PC-3 (cell line): ENCODE results near the gene CCDC185. TPM values are rescaled to one million over a fixed set of nuclear protein-coding genes. Genes with fewer than 3 reads are reported as not detected.

Experiments used
- ATAC-seq: fragments of 200-7000 bp; cut with Tn5 transposase; 2 replicates; pipeline ENCODE4 v1.9.1; 2020; ENCODE audit warnings: mild to moderate bottlenecking, moderate library complexity
- BruUV-seq: library from RNA; stranded (reverse); fragments of 400-500 nt; replicated peaks from 2 replicates; lab custom pipeline; 2021; lab: Mats Ljungman, UMichigan
- CTCF ChIA-PET: fragments of 300-600 bp; sonication (Branson Sonifier 250); formaldehyde crosslinking; loops from one replicate; lab custom pipeline; 2022; ENCODE audit warnings: antibody characterized with exemption; lab: Charles Lee
- POLR2A ChIA-PET: fragments of 300-600 bp; sonication (Branson Sonifier 250); formaldehyde crosslinking; loops from one replicate; lab custom pipeline; 2022; ENCODE audit warnings: antibody characterized with exemption; ENCODE audit not compliant: unreplicated experiment; lab: Charles Lee
- DNase-seq: peaks from one replicate; pipeline ENCODE4 v3.0.0-alpha.2; 2015
- H2AFZ ChIP-seq: fragments of 300-600 bp; sonication (generic); 2 replicates; pipeline ENCODE4 v1.6.0; 2016; ENCODE audit warnings: antibody characterized with exemption, low read length
- H3F3A ChIP-seq: fragments of 300-600 bp; sonication (generic); one replicate; pipeline ENCODE4 v1.6.0; 2017; ENCODE audit warnings: antibody characterized with exemption, low read length, control low read depth, mild to moderate bottlenecking; ENCODE audit not compliant: unreplicated experiment
- H3K27ac ChIP-seq: fragments of 300-600 bp; sonication (generic); 2 replicates; pipeline ENCODE4 v1.5.1; 2016; ENCODE audit warnings: mild to moderate bottlenecking, low read length
- H3K27me3 ChIP-seq: fragments of 300-600 bp; sonication (generic); 2 replicates; pipeline ENCODE4 v1.6.1; 2016; ENCODE audit warnings: low read length, mixed read lengths
- H3K36me3 ChIP-seq: fragments of 300-600 bp; sonication (generic); 2 replicates; pipeline ENCODE4 v1.6.1; 2016; ENCODE audit warnings: low read depth, mixed run types, low read length, mixed read lengths
- H3K4me1 ChIP-seq: fragments of 300-600 bp; sonication (generic); 2 replicates; pipeline ENCODE4 v1.5.1; 2016; ENCODE audit warnings: low read length; ENCODE audit not compliant: insufficient read depth
- H3K4me2 ChIP-seq: fragments of 300-600 bp; sonication (generic); 2 replicates; pipeline ENCODE4 v1.6.0; 2016; ENCODE audit warnings: low read length
- H3K4me3 ChIP-seq: fragments of 300-600 bp; sonication (generic); 2 replicates; pipeline ENCODE4 v1.5.1; 2016; ENCODE audit warnings: mild to moderate bottlenecking, low read length, mixed read lengths
- H3K79me2 ChIP-seq: fragments of 300-600 bp; sonication (generic); 2 replicates; pipeline ENCODE4 v1.6.1; 2017; ENCODE audit warnings: low read length, mixed read lengths
- H3K9ac ChIP-seq: fragments of 300-600 bp; sonication (generic); 2 replicates; pipeline ENCODE4 v1.6.0; 2016; ENCODE audit warnings: mild to moderate bottlenecking, low read length
- H3K9me2 ChIP-seq: fragments of 300-600 bp; sonication (generic); replicated peaks from 2 replicates; pipeline ENCODE4 v1.6.1; 2016; ENCODE audit warnings: mixed run types, low read length, mixed read lengths
- H3K9me3 ChIP-seq: fragments of 300-600 bp; sonication (generic); 2 replicates; pipeline ENCODE4 v1.6.1; 2016; ENCODE audit warnings: low read length, mixed read lengths
- H4K20me1 ChIP-seq: fragments of 300-600 bp; sonication (generic); 2 replicates; pipeline ENCODE4 v1.6.1; 2016; ENCODE audit warnings: low read length, mixed read lengths
- EZH2 ChIP-seq: fragments of 300-600 bp; sonication (generic); IDR thresholded peaks from one replicate; pipeline ENCODE4 v1.6.1; 2017; ENCODE audit warnings: antibody characterized with exemption, mild to moderate bottlenecking, low read length; ENCODE audit not compliant: unreplicated experiment
- EZH2phosphoT487 ChIP-seq: fragments of 300-600 bp; sonication (generic); IDR thresholded peaks from 2 replicates; pipeline ENCODE4 v1.6.1; 2018; ENCODE audit warnings: mild to moderate bottlenecking, antibody characterized with exemption, low read length, borderline replicate concordance
- intact Hi-C: fragments of 100-400 bp; cut with micrococcal nuclease; formaldehyde crosslinking; loops from 2 replicates; pipeline ENCODE4 v1.9.0; 2023
- total RNA-seq: library from RNA; depleted of rRNA; stranded (reverse); fragments of >200 nt; gene quantifications from 2 replicates; pipeline ENCODE4 v1.2.3, GENCODE V29; 2014
- TF ChIP-seq, protein P1 (sequence below): fragments of 300-600 bp; sonication (generic); conservative IDR thresholded peaks from 2 replicates; pipeline ENCODE4 v1.5.1; 2017; ENCODE audit warnings: antibody characterized with exemption, low read depth, mild to moderate bottlenecking, low read length

CCDC185 gene
- total RNA-seq, 1 experiment from 2014 or later: not detected

DNA sequence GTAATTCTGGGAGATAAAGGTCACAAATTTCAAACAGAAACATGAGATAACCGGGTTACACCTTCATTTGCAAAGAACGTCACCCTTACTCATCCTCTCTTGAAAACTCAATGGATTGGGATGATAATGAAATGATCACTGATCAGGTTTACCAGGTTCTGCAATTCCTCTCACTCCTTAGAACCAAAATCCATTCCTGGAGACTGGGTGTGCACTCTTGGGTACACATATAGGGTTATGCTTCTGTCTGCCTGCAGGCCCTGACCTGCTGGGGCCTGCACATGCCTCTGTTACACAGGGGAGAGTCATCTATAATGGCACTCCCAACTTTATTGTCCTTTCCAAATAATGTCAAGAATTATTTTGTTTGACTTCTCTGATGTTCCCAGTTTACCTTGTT is 37.5 kb upstream of the CCDC185 start:
- Histone ChIP-seq H3K9ac (no peak overlapping the region), H3K4me3 (no peak overlapping the region), H3K36me3 (no peaks in the 10 kb centered on the region), H3K79me2 (no peaks in the 10 kb centered on the region), H3K9me3 (no peaks in the 10 kb centered on the region), H2AFZ (no peak overlapping the region), H3K27me3 (peaks cover 92% of the 10 kb centered on the region), H3K4me1 (no peaks in the 10 kb centered on the region), H4K20me1 (no peaks in the 10 kb centered on the region), H3K9me2 (no peaks in the 10 kb centered on the region), H3F3A (no peaks in the 10 kb centered on the region), H3K27ac (no peak overlapping the region), H3K4me2 (no peak overlapping the region)
- BruUV-seq: no TSS peak
- DNase-seq (no peak), ATAC-seq (no peak)
- intact Hi-C loops: no loop called here
- ChIA-PET POLR2A (no interaction called here), CTCF (no interaction called here)
- TF ChIP-seq EZH2 (no peak), EZH2phosphoT487 (no peak)
- TF ChIP-seq, protein P1, sequence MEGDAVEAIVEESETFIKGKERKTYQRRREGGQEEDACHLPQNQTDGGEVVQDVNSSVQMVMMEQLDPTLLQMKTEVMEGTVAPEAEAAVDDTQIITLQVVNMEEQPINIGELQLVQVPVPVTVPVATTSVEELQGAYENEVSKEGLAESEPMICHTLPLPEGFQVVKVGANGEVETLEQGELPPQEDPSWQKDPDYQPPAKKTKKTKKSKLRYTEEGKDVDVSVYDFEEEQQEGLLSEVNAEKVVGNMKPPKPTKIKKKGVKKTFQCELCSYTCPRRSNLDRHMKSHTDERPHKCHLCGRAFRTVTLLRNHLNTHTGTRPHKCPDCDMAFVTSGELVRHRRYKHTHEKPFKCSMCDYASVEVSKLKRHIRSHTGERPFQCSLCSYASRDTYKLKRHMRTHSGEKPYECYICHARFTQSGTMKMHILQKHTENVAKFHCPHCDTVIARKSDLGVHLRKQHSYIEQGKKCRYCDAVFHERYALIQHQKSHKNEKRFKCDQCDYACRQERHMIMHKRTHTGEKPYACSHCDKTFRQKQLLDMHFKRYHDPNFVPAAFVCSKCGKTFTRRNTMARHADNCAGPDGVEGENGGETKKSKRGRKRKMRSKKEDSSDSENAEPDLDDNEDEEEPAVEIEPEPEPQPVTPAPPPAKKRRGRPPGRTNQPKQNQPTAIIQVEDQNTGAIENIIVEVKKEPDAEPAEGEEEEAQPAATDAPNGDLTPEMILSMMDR: no peak

DNA sequence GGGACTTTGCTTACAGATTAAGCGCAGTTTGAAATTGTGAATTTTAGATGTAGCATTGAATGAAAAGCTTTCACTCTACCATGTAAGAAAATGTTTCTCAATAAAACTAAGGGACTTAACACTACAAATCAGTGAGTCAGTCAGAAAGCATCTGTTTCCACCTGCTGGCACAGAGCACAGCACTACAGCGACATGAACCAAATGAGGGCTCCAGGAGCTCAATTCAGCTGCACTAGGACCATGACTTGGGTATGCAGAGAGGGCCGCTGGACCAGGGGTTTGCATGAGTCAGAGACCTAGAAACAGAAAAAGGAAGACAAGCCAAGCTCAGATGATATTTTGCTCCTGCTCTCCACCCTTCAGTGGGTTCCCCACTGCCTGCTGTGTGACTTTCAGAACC is 34.4 kb upstream of the CCDC185 start:
- intact Hi-C loops: loop anchor here (2.0 kb wide), 1 partner anchor 226 kb away; no protein-coding TSS in a partner anchor
- TF ChIP-seq, protein P1: no peak
- TF ChIP-seq EZH2: no peak
- DNase-seq: peak; percentile 52

DNA sequence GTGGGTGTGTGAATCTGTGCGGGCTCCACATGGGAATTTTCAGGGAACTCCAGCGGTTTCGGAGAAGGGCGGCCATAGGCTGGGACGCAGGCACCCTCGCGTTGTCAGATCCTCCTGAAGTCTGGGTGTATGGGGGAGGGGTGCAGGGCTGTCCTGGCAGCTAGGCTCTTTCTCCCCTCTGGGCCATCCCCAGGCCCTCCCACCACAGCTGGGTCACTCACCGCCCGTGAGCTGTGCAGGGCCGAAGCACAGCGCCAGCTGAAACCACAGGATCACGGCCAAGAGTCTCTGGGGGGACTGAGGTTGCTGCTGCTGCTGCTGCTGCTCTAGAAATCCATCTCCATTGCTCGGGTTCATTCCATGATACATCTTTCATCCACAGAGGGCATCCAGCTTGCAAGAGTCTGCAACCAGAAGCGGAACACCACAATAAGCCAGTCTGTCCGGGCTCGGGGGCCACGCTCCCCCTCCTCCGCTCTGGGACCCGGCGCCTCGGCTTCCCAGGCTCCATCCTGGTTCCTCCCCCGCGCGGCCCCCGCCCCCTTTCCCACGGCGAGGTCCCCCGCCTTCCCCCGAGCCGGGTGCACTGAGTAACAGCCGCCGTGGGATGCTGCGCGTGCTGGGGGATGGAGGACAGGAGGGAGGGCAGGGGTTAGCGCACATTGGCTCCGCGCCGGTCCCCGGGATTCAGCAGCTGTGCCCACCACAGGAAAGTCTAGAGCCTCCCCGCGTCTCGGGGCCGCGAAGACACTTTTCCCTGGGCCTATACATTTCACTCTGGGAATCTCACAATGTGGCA is 30.0 kb upstream of the CCDC185 start:
- peak overlapping the region; percentile 72 for H2AFZ ChIP-seq
- intact Hi-C loops: no loop called here
- no peak for DNase-seq

More for the DNA sequence above, 34.4 kb upstream of the CCDC185 start:
- ATAC-seq: peak; percentile 35; the same call in 1 of the 2 replicates
- Histone ChIP-seq H3K4me3 (no peak overlapping the region), H3K4me2 (no peak overlapping the region), H3K4me1 (peaks cover 9% of the 10 kb centered on the region), H3K9ac (no peak overlapping the region), H4K20me1 (no peaks in the 10 kb centered on the region), H3F3A (no peaks in the 10 kb centered on the region), H2AFZ (no peak overlapping the region), H3K36me3 (no peaks in the 10 kb centered on the region), H3K79me2 (no peaks in the 10 kb centered on the region), H3K9me2 (no peaks in the 10 kb centered on the region), H3K27me3 (peaks cover 92% of the 10 kb centered on the region), H3K27ac (no peak overlapping the region), H3K9me3 (no peaks in the 10 kb centered on the region)
- no TSS peak for BruUV-seq
- ChIA-PET CTCF (interaction anchor here (1.2 kb wide), 1 partner anchor 225 kb away, joined by 12 read pairs; no protein-coding TSS in a partner anchor), POLR2A (no interaction called here)

More for the DNA sequence above, 30.0 kb upstream of the CCDC185 start:
- peak overlapping the region; percentile 74 for H3K4me3 ChIP-seq
- no peaks in the 10 kb centered on the region for H3K36me3 ChIP-seq
- peaks cover 74% of the 10 kb centered on the region for H3K27me3 ChIP-seq
- no TSS peak for BruUV-seq
- H3K9me2 ChIP-seq: no peaks in the 10 kb centered on the region
- ChIA-PET POLR2A (no interaction called here), CTCF (interaction anchor here (1.1 kb wide), 1 partner anchor 229 kb away, joined by 5 read pairs; no protein-coding TSS in a partner anchor)
- no peaks in the 10 kb centered on the region for H3F3A ChIP-seq
- H3K9ac ChIP-seq: no peak overlapping the region
- no peaks in the 10 kb centered on the region for H4K20me1 ChIP-seq
- no peaks in the 10 kb centered on the region for H3K79me2 ChIP-seq
- H3K4me1 ChIP-seq: peaks cover 13% of the 10 kb centered on the region
- H3K4me2 ChIP-seq: peak overlapping the region; percentile 96
- H3K27ac ChIP-seq: no peak overlapping the region
- peak; percentile 48 for ATAC-seq
- TF ChIP-seq EZH2phosphoT487 (no peak), EZH2 (peak; percentile 29)
- TF ChIP-seq, protein P1: no peak
- no peaks in the 10 kb centered on the region for H3K9me3 ChIP-seq
